AG09319 (cell line): ENCODE measurements around the gene PKP3.
"Not testable (repeated sequence)": the region's sequence is repeated elsewhere in the genome, so short reads cannot be mapped to it uniquely, and the experiment has no call there.

Experiments
- DNase-seq: peaks from one replicate; pipeline ENCODE4 v3.0.0-alpha.2; 2010; ENCODE audit warnings: low read depth; ENCODE audit errors: extremely low read depth
- TF ChIP-seq, protein P1 (sequence below): IDR thresholded peaks from 2 replicates; pipeline ENCODE4 v1.5.1; 2011; ENCODE audit warnings: low read depth, mild to moderate bottlenecking, inconsistent platforms, low read length, moderate library complexity

PKP3 gene, protein sequence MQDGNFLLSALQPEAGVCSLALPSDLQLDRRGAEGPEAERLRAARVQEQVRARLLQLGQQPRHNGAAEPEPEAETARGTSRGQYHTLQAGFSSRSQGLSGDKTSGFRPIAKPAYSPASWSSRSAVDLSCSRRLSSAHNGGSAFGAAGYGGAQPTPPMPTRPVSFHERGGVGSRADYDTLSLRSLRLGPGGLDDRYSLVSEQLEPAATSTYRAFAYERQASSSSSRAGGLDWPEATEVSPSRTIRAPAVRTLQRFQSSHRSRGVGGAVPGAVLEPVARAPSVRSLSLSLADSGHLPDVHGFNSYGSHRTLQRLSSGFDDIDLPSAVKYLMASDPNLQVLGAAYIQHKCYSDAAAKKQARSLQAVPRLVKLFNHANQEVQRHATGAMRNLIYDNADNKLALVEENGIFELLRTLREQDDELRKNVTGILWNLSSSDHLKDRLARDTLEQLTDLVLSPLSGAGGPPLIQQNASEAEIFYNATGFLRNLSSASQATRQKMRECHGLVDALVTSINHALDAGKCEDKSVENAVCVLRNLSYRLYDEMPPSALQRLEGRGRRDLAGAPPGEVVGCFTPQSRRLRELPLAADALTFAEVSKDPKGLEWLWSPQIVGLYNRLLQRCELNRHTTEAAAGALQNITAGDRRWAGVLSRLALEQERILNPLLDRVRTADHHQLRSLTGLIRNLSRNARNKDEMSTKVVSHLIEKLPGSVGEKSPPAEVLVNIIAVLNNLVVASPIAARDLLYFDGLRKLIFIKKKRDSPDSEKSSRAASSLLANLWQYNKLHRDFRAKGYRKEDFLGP

DNA sequence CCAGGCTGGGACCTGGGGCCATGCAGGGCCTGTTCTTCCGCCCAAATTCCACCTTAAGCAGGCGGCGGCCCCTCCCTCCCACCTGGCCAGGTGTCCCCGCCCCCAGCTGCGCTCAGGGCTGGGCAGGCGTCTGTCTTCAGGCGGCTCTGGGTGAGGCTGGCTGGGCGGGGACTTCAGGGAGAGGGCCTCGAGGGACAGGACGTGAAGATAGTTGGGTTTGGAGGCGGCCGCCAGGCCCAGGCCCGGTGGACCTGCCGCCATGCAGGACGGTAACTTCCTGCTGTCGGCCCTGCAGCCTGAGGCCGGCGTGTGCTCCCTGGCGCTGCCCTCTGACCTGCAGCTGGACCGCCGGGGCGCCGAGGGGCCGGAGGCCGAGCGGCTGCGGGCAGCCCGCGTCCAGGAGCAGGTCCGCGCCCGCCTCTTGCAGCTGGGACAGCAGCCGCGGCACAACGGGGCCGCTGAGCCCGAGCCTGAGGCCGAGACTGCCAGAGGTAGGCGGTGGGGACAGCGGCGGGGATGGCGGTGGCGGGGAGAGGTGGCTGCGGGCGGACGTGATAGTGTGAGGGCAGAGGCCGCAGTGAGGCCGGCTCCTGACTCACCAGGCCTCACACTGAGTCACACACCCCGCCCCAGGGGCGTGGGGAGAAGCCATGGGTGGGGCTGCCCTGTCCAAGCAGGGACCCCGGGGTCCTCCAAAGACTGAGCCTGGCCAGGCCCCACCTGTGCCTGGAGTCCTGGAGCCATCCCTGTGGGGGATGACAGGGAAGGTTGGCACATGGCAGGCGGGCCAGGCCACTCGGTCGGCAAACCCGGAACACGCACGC, at the start of gene PKP3:
TSS of gene PKP3 (plus strand) at position 176 of the 824 bp plus-strand sequence. CDS start at position 260, 84 bp downstream.
- TF ChIP-seq, protein P1, sequence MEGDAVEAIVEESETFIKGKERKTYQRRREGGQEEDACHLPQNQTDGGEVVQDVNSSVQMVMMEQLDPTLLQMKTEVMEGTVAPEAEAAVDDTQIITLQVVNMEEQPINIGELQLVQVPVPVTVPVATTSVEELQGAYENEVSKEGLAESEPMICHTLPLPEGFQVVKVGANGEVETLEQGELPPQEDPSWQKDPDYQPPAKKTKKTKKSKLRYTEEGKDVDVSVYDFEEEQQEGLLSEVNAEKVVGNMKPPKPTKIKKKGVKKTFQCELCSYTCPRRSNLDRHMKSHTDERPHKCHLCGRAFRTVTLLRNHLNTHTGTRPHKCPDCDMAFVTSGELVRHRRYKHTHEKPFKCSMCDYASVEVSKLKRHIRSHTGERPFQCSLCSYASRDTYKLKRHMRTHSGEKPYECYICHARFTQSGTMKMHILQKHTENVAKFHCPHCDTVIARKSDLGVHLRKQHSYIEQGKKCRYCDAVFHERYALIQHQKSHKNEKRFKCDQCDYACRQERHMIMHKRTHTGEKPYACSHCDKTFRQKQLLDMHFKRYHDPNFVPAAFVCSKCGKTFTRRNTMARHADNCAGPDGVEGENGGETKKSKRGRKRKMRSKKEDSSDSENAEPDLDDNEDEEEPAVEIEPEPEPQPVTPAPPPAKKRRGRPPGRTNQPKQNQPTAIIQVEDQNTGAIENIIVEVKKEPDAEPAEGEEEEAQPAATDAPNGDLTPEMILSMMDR = no peak
- DNase-seq = no peak

DNA sequence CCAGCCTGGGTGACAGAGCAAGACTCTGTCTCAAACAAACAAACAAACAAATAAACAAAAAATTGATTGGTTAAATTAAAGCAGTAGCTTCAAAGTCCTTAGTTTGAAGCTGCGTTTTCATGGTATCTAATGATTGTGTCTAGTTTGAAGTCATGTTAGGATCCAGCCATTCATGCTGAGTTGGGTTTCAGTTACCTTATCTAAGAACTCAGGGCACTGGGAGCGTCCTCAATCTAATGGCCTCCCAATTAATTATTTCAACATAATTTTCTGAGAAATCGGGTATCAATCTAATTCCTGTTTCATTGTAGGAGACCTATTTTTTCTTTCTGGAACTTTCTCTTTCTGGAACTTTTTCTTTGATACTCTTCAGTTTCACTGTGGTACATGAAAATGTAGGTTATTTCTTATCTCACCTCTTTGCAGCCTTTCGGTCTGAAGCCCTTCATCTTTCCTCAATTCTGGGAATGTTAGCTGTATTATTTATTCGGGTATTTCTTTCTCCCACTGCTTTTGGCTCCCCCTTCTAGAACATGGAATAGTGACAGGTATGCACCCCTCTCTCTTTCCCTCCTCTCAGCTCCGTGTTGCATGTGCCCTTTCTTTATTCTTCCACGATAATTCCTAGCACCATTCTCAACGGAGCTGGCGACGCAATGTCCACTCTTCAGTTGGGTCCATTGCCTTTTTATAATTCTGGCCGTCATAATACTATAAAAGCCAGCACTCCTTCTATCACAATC, 49.0 kb upstream of the PKP3 start:
- TF ChIP-seq, protein P1 = no peak
- DNase-seq = no peak

DNA sequence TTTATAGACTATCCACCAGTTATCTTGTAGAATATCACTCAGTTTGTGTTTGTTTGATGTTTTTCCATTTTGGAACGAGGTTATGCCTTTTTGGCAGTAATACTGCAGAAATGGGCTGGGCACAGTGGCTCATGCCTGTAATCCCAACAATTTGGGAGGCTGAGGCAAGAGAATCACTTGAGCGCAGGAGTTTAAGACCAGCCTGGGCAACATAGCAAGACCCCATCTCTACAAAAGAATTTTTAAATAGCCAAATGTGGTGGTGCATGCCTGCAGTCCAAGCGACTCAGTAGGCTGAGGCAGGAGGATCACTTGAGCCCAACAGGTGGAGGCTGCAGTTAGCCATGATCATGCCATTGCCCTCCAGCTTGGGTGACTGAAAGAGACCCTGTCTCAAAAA, 47.5 kb upstream of the PKP3 start:
- TF ChIP-seq, protein P1 = no peak

DNA sequence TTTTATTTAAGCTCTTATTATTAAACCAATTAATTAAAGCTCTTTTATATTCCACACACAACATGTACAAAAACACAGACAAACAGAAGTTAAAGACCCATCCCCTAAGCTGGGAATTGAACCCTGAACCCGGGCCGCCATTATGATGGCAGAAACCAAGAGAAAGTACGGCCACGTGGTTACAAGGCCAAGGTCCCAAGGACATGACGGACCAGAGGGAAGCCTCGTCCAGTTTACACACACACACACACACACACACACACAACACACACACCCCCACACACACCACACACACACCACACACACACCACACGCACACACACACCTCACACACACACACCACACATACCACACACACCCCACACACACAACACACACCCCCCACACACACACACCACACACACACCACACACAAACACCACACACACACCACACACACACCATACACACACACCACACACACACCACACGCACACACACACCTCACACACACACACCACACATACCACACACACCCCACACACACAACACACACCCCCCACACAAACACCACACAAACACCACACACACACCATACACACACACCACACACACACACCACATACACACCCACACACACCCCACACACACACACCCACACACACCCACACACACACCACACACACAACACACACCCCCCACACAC, 44.6 kb upstream of the PKP3 start:
- DNase-seq = not testable (repeated sequence)

More for the DNA sequence above, 47.5 kb upstream of the PKP3 start:
- no peak for DNase-seq

DNA sequence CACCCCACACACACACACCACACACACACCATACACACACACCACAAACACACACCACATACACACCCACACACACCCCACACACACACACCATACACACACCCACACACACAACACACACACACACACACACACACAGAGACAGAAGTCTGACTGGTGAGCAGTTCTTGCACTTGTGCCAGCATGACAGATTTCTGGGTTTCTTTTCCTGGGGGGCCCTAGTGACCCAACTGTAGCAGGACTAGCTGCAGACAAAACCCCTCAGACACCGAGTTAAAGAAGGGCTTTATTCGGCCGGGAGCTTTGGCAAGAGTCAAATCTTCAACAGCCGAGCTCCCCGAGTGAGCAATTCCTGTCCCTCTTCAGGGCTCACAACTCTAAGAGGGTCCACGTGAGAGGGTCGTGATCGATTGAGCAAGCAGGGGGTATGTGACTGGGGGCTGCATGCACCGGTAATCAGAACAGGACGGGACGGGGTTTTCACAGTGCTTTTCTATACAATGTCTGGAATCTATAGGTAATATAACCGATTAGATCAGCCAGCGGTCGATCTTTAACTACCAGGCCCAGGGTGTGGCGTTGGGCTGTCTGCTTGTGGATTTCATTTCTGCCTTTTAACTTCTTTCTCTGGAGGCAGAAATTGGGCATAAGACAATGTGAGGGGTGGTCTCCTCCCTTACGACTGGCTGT, 43.8 kb upstream of the PKP3 start:
- DNase-seq = not testable (repeated sequence)

DNA sequence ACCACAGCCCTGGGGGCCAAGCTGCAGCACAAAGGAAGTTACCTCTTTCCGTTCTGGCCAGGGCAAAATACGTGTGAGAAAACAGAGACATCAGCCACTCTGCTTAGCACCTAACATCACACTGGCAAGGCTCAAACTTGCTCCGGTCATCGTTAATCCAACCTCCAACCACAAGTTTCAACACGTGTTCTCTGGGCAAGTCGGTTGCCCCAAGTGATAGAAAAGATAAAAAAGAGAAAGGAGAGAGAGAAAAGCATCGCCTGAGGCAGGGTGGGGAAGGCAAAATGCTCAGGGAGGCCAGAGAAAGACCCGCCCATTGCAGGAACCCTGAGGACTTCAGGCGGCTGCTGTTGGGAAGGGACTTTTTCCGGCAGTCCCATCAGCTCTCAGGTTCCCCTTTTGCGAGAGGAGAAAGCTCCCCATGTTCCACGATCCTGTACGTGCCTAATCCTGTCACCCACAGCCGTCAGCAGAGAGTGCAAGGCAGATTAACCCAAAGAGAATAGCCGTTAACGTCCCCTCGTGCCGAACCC, 43.2 kb upstream of the PKP3 start:
- TF ChIP-seq, protein P1 = no peak
- no peak for DNase-seq

DNA sequence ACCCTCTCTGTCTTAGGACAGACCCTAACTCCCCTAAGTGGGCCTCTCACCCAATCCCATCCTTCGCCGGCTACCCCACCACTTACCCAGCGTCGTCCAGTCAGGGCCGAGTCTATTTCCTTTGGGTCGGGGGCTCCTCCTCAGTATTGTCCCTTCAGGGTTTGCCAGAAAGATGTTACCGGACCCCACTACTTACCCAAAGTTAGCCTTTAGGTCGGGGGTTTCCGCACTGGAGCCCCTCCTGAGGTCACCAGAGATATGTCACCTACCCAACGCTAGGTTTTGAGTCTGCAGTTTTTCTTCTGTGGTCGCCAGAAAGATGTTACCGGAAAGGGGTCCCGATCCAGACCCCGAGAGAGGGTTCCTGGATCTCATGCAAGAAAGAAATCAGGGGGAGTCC, 42.6 kb upstream of the PKP3 start:
- TF ChIP-seq, protein P1 = no peak
- no peak for DNase-seq
